ENCODE data around the gene SLC25A26.

The SLC25A26 gene

DNA sequence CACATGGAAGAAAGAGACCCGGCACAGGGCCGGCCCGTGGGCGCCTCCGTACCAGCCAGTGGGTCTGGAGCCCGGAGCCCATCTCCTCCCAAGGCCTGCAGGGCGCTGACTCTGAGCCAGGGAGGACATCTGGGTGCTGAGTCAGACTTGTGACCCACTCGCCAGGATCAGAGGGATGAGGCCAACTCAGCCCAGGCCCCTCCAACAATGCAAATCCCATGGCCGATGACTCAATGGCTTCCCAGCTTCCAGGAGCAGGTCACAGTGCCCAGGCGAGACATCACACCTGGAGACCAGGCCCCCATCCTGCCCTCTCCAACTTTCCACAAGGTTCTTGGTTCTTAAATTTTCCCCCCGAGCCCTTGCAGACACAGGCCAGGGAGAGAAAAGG, 184.9 kb downstream of the SLC25A26 start:
- H3K9me3 ChIP-seq (ENCODE audit: low read depth, low read length) = no peaks in the 10 kb centered on the region
- H3K4me3 ChIP-seq = no peak overlapping the region
- DNase-seq (ENCODE audit: low read depth, low spot score) = no peak
- TF ChIP-seq FOXP2 (optimal IDR thresholded peaks at IDR 0.05; ENCODE audit: control extremely low read depth, extremely low read length, insufficient read depth) = no peak
- no peak for TF ChIP-seq POLR2AphosphoS5 (IDR thresholded peaks at IDR 0.05; ENCODE audit: borderline replicate concordance, low read depth, low read length)
- TF ChIP-seq EZH2 (IDR thresholded peaks at IDR 0.05) = no peak
- H3K27ac ChIP-seq = no peak overlapping the region
- no peak overlapping the region for H3K9ac ChIP-seq (ENCODE audit: insufficient read length)
- H3K36me3 ChIP-seq (ENCODE audit: insufficient read depth, low read length) = no peaks in the 10 kb centered on the region; the same call in 1 of the 2 replicates

DNA sequence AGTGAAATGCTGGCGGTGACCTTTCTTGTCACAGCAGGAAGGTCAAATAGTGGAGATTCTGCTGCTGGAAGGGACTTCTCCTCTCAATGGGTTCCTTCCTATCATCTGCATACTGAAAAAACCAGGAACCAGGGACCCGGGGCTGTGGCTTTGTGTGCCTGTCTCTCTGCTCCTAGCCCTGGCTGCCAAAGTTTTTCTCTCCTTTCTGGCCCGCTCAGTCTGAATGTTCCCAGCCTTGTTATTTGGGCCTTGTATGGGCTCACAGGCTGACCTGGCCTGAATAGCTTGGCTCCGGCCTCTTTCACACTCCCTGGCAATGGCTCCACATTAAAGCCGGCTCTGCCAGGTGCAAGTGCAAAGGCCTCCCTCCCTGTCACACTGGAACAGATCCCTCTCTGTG, 185.4 kb downstream of the SLC25A26 start:
- H3K4me3 ChIP-seq = no peak overlapping the region
- DNase-seq (ENCODE audit: low read depth, low spot score) = no peak
- no peaks in the 10 kb centered on the region for H3K9me3 ChIP-seq (ENCODE audit: low read depth, low read length)
- TF ChIP-seq EZH2 (IDR thresholded peaks at IDR 0.05) = no peak
- TF ChIP-seq FOXP2 (optimal IDR thresholded peaks at IDR 0.05; ENCODE audit: control extremely low read depth, extremely low read length, insufficient read depth) = no peak
- TF ChIP-seq POLR2AphosphoS5 (IDR thresholded peaks at IDR 0.05; ENCODE audit: borderline replicate concordance, low read depth, low read length) = no peak
- no peak overlapping the region for H3K27ac ChIP-seq
- H3K36me3 ChIP-seq (ENCODE audit: insufficient read depth, low read length) = no peaks in the 10 kb centered on the region; the same call in 1 of the 2 replicates
- H3K9ac ChIP-seq (ENCODE audit: insufficient read length) = no peak overlapping the region

DNA sequence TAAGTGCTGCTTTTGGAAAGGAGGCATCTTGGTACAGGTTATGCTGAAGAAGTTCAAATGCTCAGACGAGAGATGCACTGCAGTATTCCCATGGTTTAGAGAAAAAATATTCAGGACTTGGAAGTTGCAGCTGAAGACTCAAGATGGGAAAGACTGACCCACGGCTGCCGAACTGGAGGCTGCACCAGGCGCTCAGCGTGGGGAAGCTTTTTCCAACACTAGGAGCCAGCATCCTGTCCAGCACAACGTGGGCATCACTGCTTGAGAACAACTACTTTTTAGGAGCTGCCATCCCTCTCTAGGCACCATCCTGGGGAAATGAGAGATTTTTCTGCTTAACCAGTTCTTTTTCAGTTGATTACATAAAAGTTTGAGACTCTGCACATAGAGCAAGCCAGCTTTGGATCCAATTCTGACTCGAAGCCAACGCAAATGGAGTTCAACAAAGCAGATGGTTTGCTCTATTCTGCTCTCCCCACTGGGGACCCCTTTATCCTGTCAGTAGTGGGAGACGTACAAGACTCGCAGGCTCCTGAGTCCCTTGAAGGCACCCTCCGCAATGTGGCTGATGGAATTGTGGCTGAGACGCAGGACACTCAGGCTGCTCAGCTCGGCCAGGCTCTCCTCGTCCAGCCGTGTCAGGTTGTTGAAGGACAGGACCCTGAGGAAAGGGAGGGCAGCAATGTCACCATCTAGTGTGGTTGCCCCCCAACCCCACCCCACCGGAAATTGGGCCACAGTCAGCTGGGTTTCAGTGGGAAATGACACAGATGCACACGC, 186.2 kb downstream of the SLC25A26 start:
- Histone ChIP-seq H3K4me3 (no peak overlapping the region), H3K36me3 (ENCODE audit: insufficient read depth, low read length) (no peaks in the 10 kb centered on the region; the same call in 1 of the 2 replicates), H3K27ac (no peak overlapping the region), H3K9me3 (ENCODE audit: low read depth, low read length) (no peaks in the 10 kb centered on the region), H3K9ac (ENCODE audit: insufficient read length) (no peak overlapping the region)
- no peak for DNase-seq (ENCODE audit: low read depth, low spot score)
- TF ChIP-seq EZH2 (IDR thresholded peaks at IDR 0.05) (no peak), FOXP2 (optimal IDR thresholded peaks at IDR 0.05; ENCODE audit: control extremely low read depth, extremely low read length, insufficient read depth) (no peak), POLR2AphosphoS5 (IDR thresholded peaks at IDR 0.05; ENCODE audit: borderline replicate concordance, low read depth, low read length) (no peak)

DNA sequence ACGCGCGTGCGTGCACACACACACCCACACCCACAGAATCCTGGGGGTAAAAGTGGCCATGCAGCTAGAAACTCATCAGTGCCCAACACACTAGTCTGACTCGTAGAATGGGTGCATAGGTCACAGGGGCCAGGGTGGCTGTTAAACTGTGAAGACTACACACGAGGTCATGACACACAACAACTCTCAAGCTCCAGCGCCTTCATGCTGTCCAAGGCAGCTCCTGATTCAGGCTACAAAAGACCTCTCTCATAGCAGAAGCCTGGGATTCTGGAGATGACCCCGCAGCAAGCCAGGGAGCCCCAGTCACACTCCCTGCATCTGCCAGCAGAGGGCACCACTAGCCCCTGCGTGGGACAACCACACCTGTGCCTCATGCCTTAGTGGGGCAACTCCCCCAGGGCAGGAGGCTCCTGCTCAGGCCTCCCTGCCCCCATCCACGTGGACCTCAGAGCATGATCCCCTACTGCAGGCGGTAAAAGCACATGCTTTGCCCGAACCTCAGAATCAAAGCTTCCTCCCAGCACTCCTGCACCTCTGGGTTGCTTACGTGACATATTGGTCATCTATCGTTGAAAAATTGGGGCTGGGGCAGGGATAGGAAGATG, 186.9 kb downstream of the SLC25A26 start:
- no peak overlapping the region for H3K4me3 ChIP-seq
- H3K9me3 ChIP-seq (ENCODE audit: low read depth, low read length) = no peaks in the 10 kb centered on the region
- no peak overlapping the region for H3K27ac ChIP-seq
- no peak overlapping the region for H3K9ac ChIP-seq (ENCODE audit: insufficient read length)
- TF ChIP-seq EZH2 (IDR thresholded peaks at IDR 0.05) (no peak), POLR2AphosphoS5 (IDR thresholded peaks at IDR 0.05; ENCODE audit: borderline replicate concordance, low read depth, low read length) (no peak), FOXP2 (optimal IDR thresholded peaks at IDR 0.05; ENCODE audit: control extremely low read depth, extremely low read length, insufficient read depth) (no peak)
- no peak for DNase-seq (ENCODE audit: low read depth, low spot score)
- H3K36me3 ChIP-seq (ENCODE audit: insufficient read depth, low read length) = peaks cover 2% of the 10 kb centered on the region; the same call in 1 of the 2 replicates

DNA sequence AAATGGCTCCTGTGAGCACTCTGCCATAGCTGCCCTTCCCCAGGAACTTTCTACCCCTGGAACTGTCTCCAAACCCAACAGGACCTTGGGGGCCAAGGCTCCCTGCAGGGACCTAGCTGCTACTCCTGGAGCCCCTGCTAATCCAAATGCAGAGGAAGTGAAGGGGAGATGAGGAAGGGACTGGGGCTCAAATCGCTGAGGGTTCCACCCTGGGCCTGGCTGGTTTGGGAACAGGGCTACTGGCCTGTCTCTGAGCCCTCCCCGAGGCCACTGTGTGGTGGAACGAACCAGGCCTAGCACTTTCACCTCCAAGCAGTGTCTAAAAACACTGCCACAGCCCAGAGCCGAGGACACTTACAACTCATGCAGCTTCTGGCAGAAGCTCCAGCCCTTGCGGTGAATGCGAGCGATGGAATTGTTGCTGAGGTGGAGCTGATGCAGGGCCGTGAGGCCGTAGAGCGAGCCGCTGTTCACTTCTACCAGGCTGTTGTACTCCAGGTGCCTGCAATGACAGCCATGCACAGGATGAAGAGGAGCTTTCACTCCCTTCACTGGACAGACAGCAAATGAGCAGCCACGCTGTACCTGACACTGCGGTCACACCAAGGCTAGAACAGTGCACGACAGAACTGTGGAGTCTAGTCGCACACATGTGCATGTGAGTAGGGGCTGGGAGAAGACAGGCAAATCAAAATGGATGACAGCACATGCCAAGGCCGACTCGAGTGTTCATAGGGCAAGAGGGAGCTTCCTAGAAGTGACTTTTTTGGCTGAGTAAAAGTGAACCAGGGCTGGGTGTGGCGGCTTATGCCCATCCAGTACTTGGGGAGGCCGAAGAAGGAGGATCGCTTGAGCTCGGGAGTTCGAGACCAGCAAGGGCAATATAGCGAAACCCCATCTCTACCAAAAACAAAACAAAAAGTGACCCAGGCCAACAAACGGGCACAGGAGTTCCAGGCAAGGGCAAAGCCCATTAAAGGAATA, 189.3 kb downstream of the SLC25A26 start:
- no peaks in the 10 kb centered on the region for H3K9me3 ChIP-seq (ENCODE audit: low read depth, low read length)
- H3K36me3 ChIP-seq (ENCODE audit: insufficient read depth, low read length) = peaks cover 3% of the 10 kb centered on the region; the same call in 1 of the 2 replicates
- H3K27ac ChIP-seq = no peak overlapping the region
- DNase-seq (ENCODE audit: low read depth, low spot score) = no peak
- TF ChIP-seq FOXP2 (optimal IDR thresholded peaks at IDR 0.05; ENCODE audit: control extremely low read depth, extremely low read length, insufficient read depth) (no peak), POLR2AphosphoS5 (IDR thresholded peaks at IDR 0.05; ENCODE audit: borderline replicate concordance, low read depth, low read length) (no peak), EZH2 (IDR thresholded peaks at IDR 0.05) (no peak)
- H3K9ac ChIP-seq (ENCODE audit: insufficient read length) = no peak overlapping the region
- no peak overlapping the region for H3K4me3 ChIP-seq

DNA sequence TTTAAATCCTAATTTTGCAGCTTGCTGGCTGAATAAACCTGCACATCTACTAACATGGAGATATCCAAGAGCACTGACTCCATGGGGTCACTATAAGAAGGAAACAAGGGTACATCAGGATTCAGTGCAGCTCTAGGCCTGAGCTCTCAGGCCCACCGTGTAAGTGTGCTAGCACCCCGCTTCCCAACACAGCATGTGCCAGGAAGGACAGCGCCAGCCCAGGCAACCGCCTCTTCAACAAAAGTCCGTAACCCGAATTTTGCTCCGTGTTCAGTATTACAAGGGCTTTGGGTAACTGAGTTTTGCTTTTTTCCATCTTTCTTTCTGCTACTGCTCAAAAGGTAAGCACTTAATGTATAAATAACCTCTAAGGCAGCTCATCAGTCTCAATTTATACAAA, 190.2 kb downstream of the SLC25A26 start:
- no peak overlapping the region for H3K27ac ChIP-seq
- H3K36me3 ChIP-seq (ENCODE audit: insufficient read depth, low read length) = peaks cover 3% of the 10 kb centered on the region; the same call in 1 of the 2 replicates
- H3K9ac ChIP-seq (ENCODE audit: insufficient read length) = no peak overlapping the region
- no peaks in the 10 kb centered on the region for H3K9me3 ChIP-seq (ENCODE audit: low read depth, low read length)
- no peak overlapping the region for H3K4me3 ChIP-seq
- DNase-seq (ENCODE audit: low read depth, low spot score) = no peak
- TF ChIP-seq POLR2AphosphoS5 (IDR thresholded peaks at IDR 0.05; ENCODE audit: borderline replicate concordance, low read depth, low read length) (no peak), FOXP2 (optimal IDR thresholded peaks at IDR 0.05; ENCODE audit: control extremely low read depth, extremely low read length, insufficient read depth) (no peak), EZH2 (IDR thresholded peaks at IDR 0.05) (no peak)

DNA sequence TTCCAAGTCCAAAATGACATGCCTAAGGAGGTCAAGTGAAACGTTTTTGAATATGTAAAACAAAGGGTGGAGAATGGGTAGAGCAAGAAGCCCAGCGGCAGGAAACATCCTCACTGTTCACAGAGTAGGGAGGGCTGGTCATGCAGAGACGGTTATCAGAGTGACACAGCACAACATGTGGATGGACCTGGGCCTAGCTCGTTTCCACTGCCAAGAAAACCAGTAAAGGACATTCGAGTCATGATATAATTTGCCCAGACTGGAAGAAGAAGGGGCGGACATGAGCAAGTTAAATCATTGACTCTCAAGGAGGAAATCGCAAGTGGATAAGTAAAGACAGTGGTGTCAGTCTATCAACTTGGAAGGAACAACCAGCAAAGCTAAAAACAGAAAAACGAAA, 190.7 kb downstream of the SLC25A26 start:
- Histone ChIP-seq H3K9me3 (ENCODE audit: low read depth, low read length) (no peaks in the 10 kb centered on the region), H3K36me3 (ENCODE audit: insufficient read depth, low read length) (peaks cover 3% of the 10 kb centered on the region; the same call in 1 of the 2 replicates), H3K4me3 (no peak overlapping the region), H3K9ac (ENCODE audit: insufficient read length) (no peak overlapping the region), H3K27ac (no peak overlapping the region)
- no peak for DNase-seq (ENCODE audit: low read depth, low spot score)
- TF ChIP-seq FOXP2 (optimal IDR thresholded peaks at IDR 0.05; ENCODE audit: control extremely low read depth, extremely low read length, insufficient read depth) = no peak
- TF ChIP-seq EZH2 (IDR thresholded peaks at IDR 0.05) = no peak
- TF ChIP-seq POLR2AphosphoS5 (IDR thresholded peaks at IDR 0.05; ENCODE audit: borderline replicate concordance, low read depth, low read length) = no peak
